ENCODE results near the gene ABCF1. TPM values are rescaled to one million over a fixed set of nuclear protein-coding genes. Genes with fewer than 3 reads are reported as not detected.

ABCF1 gene
- total and polyA plus RNA-seq, 2 of the 8 experiments (the other 6 are each of a cell fraction or from before 2014, with no cell fraction given), result 48.8 to 123 TPM

DNA sequence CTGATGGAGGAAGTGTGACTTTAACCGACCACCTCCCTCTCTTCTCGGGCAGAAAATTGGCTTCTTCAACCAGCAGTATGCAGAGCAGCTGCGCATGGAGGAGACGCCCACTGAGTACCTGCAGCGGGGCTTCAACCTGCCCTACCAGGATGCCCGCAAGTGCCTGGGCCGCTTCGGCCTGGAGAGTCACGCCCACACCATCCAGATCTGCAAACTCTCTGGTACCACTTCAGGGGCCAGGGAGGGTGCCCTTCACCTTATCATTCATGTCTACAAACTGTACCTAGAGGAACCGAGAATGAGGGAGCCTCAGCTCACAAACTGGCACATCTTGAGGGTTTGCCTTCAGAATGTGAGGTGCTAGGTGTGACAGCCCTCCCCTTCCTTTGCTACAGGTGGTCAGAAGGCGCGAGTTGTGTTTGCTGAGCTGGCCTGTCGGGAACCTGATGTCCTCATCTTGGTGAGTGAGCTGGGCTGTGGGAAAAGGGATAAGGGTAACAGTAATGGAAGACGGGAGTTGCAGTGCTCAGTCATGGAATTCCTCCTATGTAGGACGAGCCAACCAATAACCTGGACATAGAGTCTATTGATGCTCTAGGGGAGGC lies 18.6 kb downstream of the ABCF1 start:
- H3K36me3 ChIP-seq (ENCODE audit: control insufficient read depth in 2 of 4, insufficient read depth in 4 of 4, low read length in 3 of 4), result peaks cover 27 to 90% (median 68%) of the 10 kb centered on the region in 4 experiments
- no peak overlapping the region for H3K4ac ChIP-seq (replicated peaks; ENCODE audit: insufficient read length, low read depth, low read length)
- peaks cover 0 to 5% of the 10 kb centered on the region in 2 experiments; a peak in 1 of 4 replicates for H3K79me2 ChIP-seq (ENCODE audit: control insufficient read depth in 1 of 2, insufficient read depth in 2 of 2, low read length in 2 of 2)
- H3K27ac ChIP-seq (ENCODE audit: low read depth, low read length), result no peak overlapping the region
- H4K5ac ChIP-seq (ENCODE audit: insufficient read length, low read depth, low read length), result no peak overlapping the region
- no peak overlapping the region for H3K23ac ChIP-seq (ENCODE audit: insufficient read length)
- H4K91ac ChIP-seq (replicated peaks; ENCODE audit: insufficient read length, low read length), result no peak overlapping the region
- H3K23me2 ChIP-seq (ENCODE audit: low read depth, low read length), result no peaks in the 10 kb centered on the region
- peaks cover 3 to 15% of the 10 kb centered on the region in 2 experiments for H4K20me1 ChIP-seq (replicated peaks in 1 of 2; ENCODE audit: control insufficient read depth in 1 of 2, insufficient read depth in 2 of 2, low read length in 2 of 2)
- H3K9ac ChIP-seq (replicated peaks in 1 of 4; ENCODE audit: extremely low read depth in 1 of 4, low read depth in 3 of 4, low read length in 3 of 4), result no peak overlapping the region
- H3K27me3 ChIP-seq (replicated peaks in 1 of 4; ENCODE audit: control insufficient read depth in 3 of 4, extremely low read depth in 1 of 4, insufficient read depth in 3 of 4, low read length in 3 of 4), result no peaks in the 10 kb centered on the region
- WGBS, 2 experiments (ENCODE audit: extremely low coverage in 1 of 2, insufficient coverage in 1 of 2, insufficient read length in 1 of 2, insufficient replicate concordance in 2 of 2, low coverage in 1 of 2, low lambda C conversion rate in 2 of 2, missing lambda C conversion rate in 1 of 2), result 94% methylated on average over 15 of the region's 15 CpGs; no CpG with 5 or more reads in 1 of the 2 experiments
- no peak overlapping the region for H3K4me3 ChIP-seq (ENCODE audit: extremely low read depth in 1 of 4, insufficient read depth in 2 of 4, low read depth in 3 of 4, low read length in 4 of 4)
- ChIA-PET POLR2A (ENCODE audit: partially characterized antibody) (interaction anchor here (0.6 to 27.0 kb wide), 13 partner anchors 3 to 114 kb away, joined by 3 to 712 read pairs (median 5); partner anchors contain the start of genes ABCF1, ATAT1, GNL1 and MRPS18B), CTCF (ENCODE audit: partially characterized antibody) (interaction anchor here (0.6 to 2.7 kb wide), 5 partner anchors 12 to 107 kb away, joined by 3 to 9 read pairs (median 4); no protein-coding TSS in a partner anchor)
- no peak overlapping the region for H3K4me2 ChIP-seq (ENCODE audit: insufficient read depth in 1 of 2, low read depth in 2 of 2, low read length in 2 of 2)
- FAIRE-seq (no peak), DNase-seq (ENCODE audit: low read depth in 1 of 2, low spot score in 2 of 2) (no peak)
- no peak overlapping the region for H2AK5ac ChIP-seq (ENCODE audit: low read depth, low read length)
- H4K8ac ChIP-seq (ENCODE audit: extremely low read depth, insufficient read depth, low read length), result no peak overlapping the region; the same call in 1 of the 2 replicates
- peaks cover 0 to 2% of the 10 kb centered on the region in 2 experiments; a peak in 1 of 4 replicates for H3K9me3 ChIP-seq (ENCODE audit: insufficient read depth in 2 of 2, low read depth in 1 of 2, low read length in 1 of 2)
- peaks cover 2% of the 10 kb centered on the region; the same call in 1 of the 2 replicates for H3K79me1 ChIP-seq (ENCODE audit: low read depth, low read length)
- H2BK20ac ChIP-seq (ENCODE audit: low read length), result no peak overlapping the region
- H3K4me1 ChIP-seq (replicated peaks in 1 of 4; ENCODE audit: control insufficient read depth in 3 of 4, insufficient read depth in 4 of 4, low read length in 3 of 4), result no peaks in the 10 kb centered on the region
- no peak overlapping the region for H3K18ac ChIP-seq (ENCODE audit: extremely low read depth, low read length)
- no peak overlapping the region for H2AFZ ChIP-seq (ENCODE audit: low read length)
- H2BK12ac ChIP-seq (ENCODE audit: low read depth, low read length), result no peak overlapping the region
- TF ChIP-seq, protein P1, sequence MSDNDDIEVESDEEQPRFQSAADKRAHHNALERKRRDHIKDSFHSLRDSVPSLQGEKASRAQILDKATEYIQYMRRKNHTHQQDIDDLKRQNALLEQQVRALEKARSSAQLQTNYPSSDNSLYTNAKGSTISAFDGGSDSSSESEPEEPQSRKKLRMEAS (IDR thresholded peaks at IDR 0.05), result no peak
- no peak for TF ChIP-seq SIX5 (IDR thresholded peaks at IDR 0.05; ENCODE audit: low read depth, low read length)
- no peak for TF ChIP-seq HDAC6 (IDR thresholded peaks at IDR 0.05; ENCODE audit: low read depth, low read length)
- TF ChIP-seq NANOG (IDR thresholded peaks at IDR 0.05; ENCODE audit: insufficient read depth, low read depth, low read length, poor library complexity, severe bottlenecking), result no peak
- no peak for TF ChIP-seq KDM1A (IDR thresholded peaks at IDR 0.05; ENCODE audit: borderline replicate concordance, low read length)
- no peak for TF ChIP-seq CHD2 (IDR thresholded peaks at IDR 0.05; ENCODE audit: low read length)
- TF ChIP-seq BRCA1 (IDR thresholded peaks at IDR 0.05; ENCODE audit: low read depth, low read length), result no peak
- no peak for TF ChIP-seq POLR2A (IDR thresholded peaks at IDR 0.05; ENCODE audit: control extremely low read depth in 1 of 2, low read depth in 2 of 2, low read length in 2 of 2)
- no peak for TF ChIP-seq CEBPB (IDR thresholded peaks at IDR 0.05; ENCODE audit: low read depth, low read length)
- TF ChIP-seq KDM5A (IDR thresholded peaks at IDR 0.05; ENCODE audit: low read length), result no peak
- TF ChIP-seq CREB1 (IDR thresholded peaks at IDR 0.05), result no peak
- no peak for TF ChIP-seq RXRA (IDR thresholded peaks at IDR 0.05; ENCODE audit: insufficient read depth, low read depth, low read length)
- no peak for TF ChIP-seq RBBP5 (IDR thresholded peaks at IDR 0.05; ENCODE audit: borderline replicate concordance, low read depth, low read length)
- no peak overlapping the region for H2BK15ac ChIP-seq (ENCODE audit: low read length)
- no peak overlapping the region for H2BK5ac ChIP-seq (ENCODE audit: low read depth, low read length)
- no peak overlapping the region for H3K14ac ChIP-seq (ENCODE audit: insufficient read length)
- H2BK120ac ChIP-seq (replicated peaks; ENCODE audit: low read depth, low read length), result no peak overlapping the region
- no peak overlapping the region for H3K56ac ChIP-seq (replicated peaks; ENCODE audit: insufficient read length, low read depth, low read length)
